ENCODE data around the gene GRM8.

The GRM8 gene

GRCh38 chr7:127135871-127136485, 116.8 kb downstream of the GRM8 start (continued):
- TF ChIP-seq PATZ1 (CRISPR knock-in tag; IDR thresholded peaks at IDR 0.05; ENCODE audit: borderline replicate concordance) (0 out of 2 replicates have a peak, but pooled peaks have one; percentile 33), TCF4 (CRISPR knock-in tag; IDR thresholded peaks at IDR 0.05; ENCODE audit: borderline replicate concordance) (peak; percentile 99), ZFP30 (CRISPR knock-in tag; IDR thresholded peaks at IDR 0.05) (0 out of 2 replicates have a peak, but pooled peaks have one; percentile 13), ZC3H10 (CRISPR knock-in tag; IDR thresholded peaks at IDR 0.05) (no peak), CSDC2 (CRISPR knock-in tag; IDR thresholded peaks at IDR 0.05) (no peak)
- TF ChIP-seq, protein P1, sequence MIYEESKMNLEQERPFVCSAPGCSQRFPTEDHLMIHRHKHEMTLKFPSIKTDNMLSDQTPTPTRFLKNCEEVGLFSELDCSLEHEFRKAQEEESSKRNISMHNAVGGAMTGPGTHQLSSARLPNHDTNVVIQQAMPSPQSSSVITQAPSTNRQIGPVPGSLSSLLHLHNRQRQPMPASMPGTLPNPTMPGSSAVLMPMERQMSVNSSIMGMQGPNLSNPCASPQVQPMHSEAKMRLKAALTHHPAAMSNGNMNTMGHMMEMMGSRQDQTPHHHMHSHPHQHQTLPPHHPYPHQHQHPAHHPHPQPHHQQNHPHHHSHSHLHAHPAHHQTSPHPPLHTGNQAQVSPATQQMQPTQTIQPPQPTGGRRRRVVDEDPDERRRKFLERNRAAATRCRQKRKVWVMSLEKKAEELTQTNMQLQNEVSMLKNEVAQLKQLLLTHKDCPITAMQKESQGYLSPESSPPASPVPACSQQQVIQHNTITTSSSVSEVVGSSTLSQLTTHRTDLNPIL (CRISPR knock-in tag; IDR thresholded peaks at IDR 0.05; ENCODE audit: low read depth), result no peak; the same call in 1 of the 2 replicates

DNA sequence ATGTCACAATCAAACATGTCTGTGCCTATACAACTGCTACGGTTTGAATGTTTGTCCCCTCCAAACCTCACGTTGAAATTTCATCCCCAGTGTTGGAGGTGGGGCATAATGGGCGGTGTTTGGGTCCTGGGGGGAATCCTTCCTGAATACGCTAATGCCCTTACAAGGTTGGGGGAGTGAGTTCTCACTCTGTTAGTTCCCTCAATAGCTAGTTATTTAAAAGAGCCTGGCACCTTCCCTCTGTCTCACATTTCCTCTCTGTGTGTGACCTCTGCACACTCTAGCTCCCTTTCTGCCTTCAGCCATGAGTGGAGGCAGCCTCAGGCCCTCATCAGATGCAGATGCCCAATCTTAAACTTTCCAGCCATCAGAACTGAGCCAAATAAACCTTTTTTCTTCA, 129.5 kb downstream of the GRM8 start:
- no peak for TF ChIP-seq ESRRG (CRISPR knock-in tag; IDR thresholded peaks at IDR 0.05)
- no peak for TF ChIP-seq CSDC2 (CRISPR knock-in tag; IDR thresholded peaks at IDR 0.05)
- TF ChIP-seq ZNF8 (CRISPR knock-in tag; IDR thresholded peaks at IDR 0.05), result no peak
- no peak for TF ChIP-seq SNAI2 (CRISPR knock-in tag; IDR thresholded peaks at IDR 0.05)
- no peak for TF ChIP-seq ARNTL (CRISPR knock-in tag; IDR thresholded peaks at IDR 0.05; ENCODE audit: borderline replicate concordance, low read depth)
- no peak for TF ChIP-seq PPARA (CRISPR knock-in tag; IDR thresholded peaks at IDR 0.05; ENCODE audit: borderline replicate concordance)
- no peak for TF ChIP-seq CSRNP3 (CRISPR knock-in tag; IDR thresholded peaks at IDR 0.05)
- no peak for TF ChIP-seq ZC3H10 (CRISPR knock-in tag; IDR thresholded peaks at IDR 0.05)
- TF ChIP-seq ZNF70 (CRISPR knock-in tag; IDR thresholded peaks at IDR 0.05), result no peak
- ATAC-seq, result no peak

DNA sequence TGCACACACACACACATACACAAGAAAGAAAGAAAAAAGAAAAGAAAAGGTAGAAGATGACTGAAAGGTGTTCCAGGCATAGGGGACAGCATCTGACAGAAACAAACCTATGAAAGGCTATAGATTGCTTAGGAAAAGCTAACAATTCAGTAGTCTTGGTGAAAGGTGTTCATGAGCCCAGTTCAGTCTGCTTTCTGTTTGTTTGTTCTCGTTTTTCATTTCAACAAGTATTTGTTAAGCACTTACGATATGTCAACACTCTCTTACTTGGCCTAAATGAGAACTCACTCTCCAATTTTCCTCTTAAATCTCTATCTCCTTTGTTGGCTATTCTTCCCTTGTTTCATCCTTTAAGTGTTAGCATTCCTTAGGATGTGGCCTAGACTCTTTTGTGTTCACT, 133.2 kb downstream of the GRM8 start:
- TF ChIP-seq TSHZ2 (CRISPR knock-in tag; IDR thresholded peaks at IDR 0.05), result no peak
- TF ChIP-seq ZNF565 (CRISPR knock-in tag; conservative IDR thresholded peaks at IDR 0.05; ENCODE audit: low read depth), result no peak
- TF ChIP-seq GLIS3 (CRISPR knock-in tag; IDR thresholded peaks at IDR 0.05), result no peak
- TF ChIP-seq CSDC2 (CRISPR knock-in tag; IDR thresholded peaks at IDR 0.05), result no peak
- no peak for TF ChIP-seq ZFP3 (CRISPR knock-in tag; IDR thresholded peaks at IDR 0.05)
- no peak for ATAC-seq

DNA sequence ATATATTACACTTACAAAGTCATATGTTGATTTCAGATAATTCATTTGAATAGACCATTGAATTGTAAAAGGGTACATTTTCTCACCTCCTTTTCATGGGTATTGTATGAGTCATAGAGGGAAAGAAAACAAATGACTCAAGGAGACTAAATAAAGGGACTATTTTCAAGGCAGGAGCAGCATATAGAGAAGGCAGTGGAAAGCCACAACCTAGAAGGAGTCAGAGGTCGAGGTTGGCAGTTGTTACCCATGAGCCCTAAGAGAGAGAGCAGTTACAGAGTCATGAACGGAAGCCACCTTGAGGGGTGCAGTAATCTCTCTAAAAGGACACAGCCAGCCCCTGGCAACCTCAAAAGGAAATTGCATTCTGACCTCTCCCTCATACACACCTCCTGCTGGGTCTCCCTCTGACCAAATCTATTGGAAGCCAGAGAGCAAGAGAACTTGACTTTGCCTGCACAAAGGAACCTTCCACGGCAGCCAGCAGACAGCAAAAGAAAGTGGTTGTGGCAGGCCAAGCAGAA, 137.9 kb downstream of the GRM8 start:
- ATAC-seq, result no peak

More for the DNA sequence above, 137.9 kb downstream of the GRM8 start:
- TF ChIP-seq TSHZ2 (CRISPR knock-in tag; IDR thresholded peaks at IDR 0.05) (no peak), CSRNP3 (CRISPR knock-in tag; IDR thresholded peaks at IDR 0.05) (no peak), POU6F1 (CRISPR knock-in tag; IDR thresholded peaks at IDR 0.05; ENCODE audit: borderline replicate concordance, low read depth) (no peak), CSDC2 (CRISPR knock-in tag; IDR thresholded peaks at IDR 0.05) (no peak), ZNF8 (CRISPR knock-in tag; IDR thresholded peaks at IDR 0.05) (no peak)
- TF ChIP-seq, protein P1 (CRISPR knock-in tag; IDR thresholded peaks at IDR 0.05; ENCODE audit: low read depth), result no peak
